CD4-positive, CD25-positive, alpha-beta regulatory T cell (primary cell): Measurements from ENCODE around the gene NUP93. TPM values are rescaled to one million over a fixed set of nuclear protein-coding genes. Genes with fewer than 3 reads are reported as not detected.
A peak's percentile ranks its signal among the peaks of the same experiment; 100 is the strongest.
"Not testable (repeated sequence)": the region's sequence is repeated elsewhere in the genome, so short reads cannot be mapped to it uniquely, and the experiment has no call there.

Source experiments
- ATAC-seq, 2 donors: fragments of 150-1000 bp; cut with Tn5 transposase; one replicate each; pipeline ENCODE4 v1.10.0; 2021; ENCODE audit warnings: low read depth in 2 of 2, moderate number of reproducible peaks in 2 of 2, moderate library complexity in 1 of 2
- DNase-seq, 3 donors: peaks; one replicate each; pipeline versions ENCODE4 v3.0.0 to v3.0.0-alpha.2; 2012 to 2022; ENCODE audit warnings: mixed read lengths in 1 of 3
- H3K27ac ChIP-seq: one replicate; pipeline ENCODE4 v1.7.0; 2013; ENCODE audit warnings: mild to moderate bottlenecking, low read length; ENCODE audit not compliant: insufficient read depth, poor library complexity, severe bottlenecking
- H3K27me3 ChIP-seq: one replicate; pipeline ENCODE4 v1.7.0; 2013; ENCODE audit warnings: low read length; ENCODE audit not compliant: control insufficient read depth, insufficient read depth
- H3K36me3 ChIP-seq: one replicate; pipeline ENCODE4 v1.7.0; 2013; ENCODE audit warnings: mild to moderate bottlenecking, low read length, moderate library complexity; ENCODE audit not compliant: control insufficient read depth, insufficient read depth
- H3K4me1 ChIP-seq: 2 replicates; pipeline ENCODE4 v1.7.0; 2013; ENCODE audit warnings: mild to moderate bottlenecking, low read length; ENCODE audit not compliant: insufficient read depth, control insufficient read depth, poor library complexity, severe bottlenecking
- H3K4me3 ChIP-seq: one replicate; pipeline ENCODE4 v1.7.0; 2013; ENCODE audit warnings: low read depth, mild to moderate bottlenecking, low read length, moderate library complexity
- H3K9me3 ChIP-seq, 2 experiments: 1 replicate in 1 of 2; 2 replicates in 1 of 2; pipeline ENCODE4 v1.7.0; 2013; ENCODE audit warnings: low read length in 2 of 2, mild to moderate bottlenecking in 1 of 2, moderate library complexity in 1 of 2; ENCODE audit not compliant: control insufficient read depth in 2 of 2
- H3K27ac Mint-ChIP-seq, 3 donors: one replicate each; pipeline ENCODE4 v1.8.0; 2020 to 2022; ENCODE audit warnings: mild to moderate bottlenecking in 3 of 3, mixed read lengths in 3 of 3, moderate library complexity in 2 of 3
- H3K27me3 Mint-ChIP-seq: one replicate; pipeline ENCODE4 v1.8.0; 2022; ENCODE audit warnings: mild to moderate bottlenecking, mixed read lengths
- H3K36me3 Mint-ChIP-seq: one replicate; pipeline ENCODE4 v1.8.0; 2020; ENCODE audit warnings: mixed read lengths
- H3K4me1 Mint-ChIP-seq, 4 donors: one replicate each; pipeline ENCODE4 v1.8.0; 2020 to 2022; ENCODE audit warnings: mixed read lengths in 4 of 4, mild to moderate bottlenecking in 1 of 4
- H3K4me3 Mint-ChIP-seq, 4 donors: one replicate each; pipeline ENCODE4 v1.8.0; 2020 to 2022; ENCODE audit warnings: mild to moderate bottlenecking in 4 of 4, mixed read lengths in 4 of 4, moderate library complexity in 3 of 4
- H3K9me3 Mint-ChIP-seq, 7 donors: one replicate each; pipeline ENCODE4 v1.8.0; 2020 to 2022; ENCODE audit warnings: mixed read lengths in 7 of 7, mild to moderate bottlenecking in 3 of 7, moderate library complexity in 2 of 7
- polyA plus RNA-seq, 4 donors: library from polyadenylated mRNA; unstranded; fragments of 300-500 nt; fragmentation: Illumina TruSeq; gene quantifications; one replicate each; pipeline ENCODE4 v1.2.3, GENCODE V29; 2021
- total RNA-seq: library from RNA; stranded (reverse); gene quantifications from one replicate; pipeline ENCODE4 v1.2.3, GENCODE V29; 2022

NUP93 gene
- total and polyA plus RNA-seq, 5 donors from 2014 or later: 55.0 to 92.7 (median 77.8) TPM

DNA sequence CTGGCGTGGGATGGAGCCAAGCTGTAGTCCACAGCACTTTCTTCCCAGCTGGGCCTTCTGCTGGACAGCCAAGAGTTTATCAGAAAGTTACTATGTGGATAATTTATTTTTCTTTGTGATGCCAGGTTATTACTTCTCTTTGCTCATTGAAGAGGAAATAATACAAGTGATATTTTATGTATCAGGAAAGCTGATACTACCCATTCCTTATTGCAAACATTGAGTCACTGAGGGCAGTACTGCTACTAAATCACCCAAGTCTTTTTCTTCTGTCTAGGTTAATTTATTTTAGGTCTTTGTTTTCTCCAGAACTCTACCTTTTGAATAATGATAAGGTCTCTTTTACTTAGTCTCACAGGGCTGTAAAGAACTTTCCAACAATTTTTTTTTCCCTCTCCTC, 8.3 kb downstream of the NUP93 start:
- Histone ChIP-seq H3K4me1 (peaks cover 4% of the 10 kb centered on the region), H3K27me3 (no peaks in the 10 kb centered on the region), H3K9me3 (no peaks in the 10 kb centered on the region), H3K27ac (no peak overlapping the region), H3K4me3 (no peak overlapping the region), H3K36me3 (no peaks in the 10 kb centered on the region)
- DNase-seq (no peak), ATAC-seq (no peak)
- H3K9me3 Mint-ChIP-seq: no peaks in the 10 kb centered on the region
- H3K4me1 Mint-ChIP-seq: peaks cover 10 to 27% (median 17%) of the 10 kb centered on the region in 4 donors
- H3K36me3 Mint-ChIP-seq: peaks cover 16% of the 10 kb centered on the region
- peaks cover 4% of the 10 kb centered on the region for H3K27me3 Mint-ChIP-seq
- no peak overlapping the region for H3K4me3 Mint-ChIP-seq
- H3K27ac Mint-ChIP-seq: no peak overlapping the region

DNA sequence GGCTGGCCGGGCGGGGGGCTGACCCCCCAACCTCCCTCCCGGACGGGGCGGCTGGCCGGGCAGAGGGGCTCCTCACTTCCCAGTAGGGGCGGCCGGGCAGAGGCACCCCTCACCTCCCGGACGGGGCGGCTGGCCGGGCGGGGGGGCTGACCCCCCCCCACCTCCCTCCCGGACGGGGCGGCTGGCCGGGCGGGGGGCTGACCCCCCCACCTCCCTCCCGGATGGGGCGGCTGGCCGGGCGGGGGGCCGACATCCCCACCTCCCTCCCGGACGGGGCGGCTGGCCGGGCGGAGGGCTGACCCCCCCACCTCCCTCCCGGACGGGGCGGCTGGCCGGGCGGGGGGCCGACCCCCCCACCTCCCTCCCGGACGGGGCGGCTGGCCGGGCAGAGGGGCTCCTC, 9.4 kb downstream of the NUP93 start:
- H3K9me3 ChIP-seq: not testable (repeated sequence)

DNA sequence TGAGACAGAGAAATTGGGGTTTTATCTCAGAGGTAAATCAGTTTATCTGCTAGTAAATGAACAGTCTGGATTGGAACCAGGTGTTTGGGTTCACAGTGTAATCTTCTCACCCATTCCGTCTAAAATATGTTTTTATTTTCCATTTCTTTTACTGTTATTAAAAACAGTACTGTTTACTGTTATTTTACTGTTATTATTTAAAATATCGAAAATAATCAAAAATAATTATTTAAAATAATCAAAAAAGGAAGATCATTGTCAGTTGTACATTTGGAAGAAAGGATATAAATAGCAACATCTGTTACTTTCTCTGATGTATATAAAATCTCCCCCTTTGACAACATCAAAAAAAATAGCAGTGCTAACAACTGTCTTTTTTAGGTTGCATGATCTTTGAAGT, 11.5 kb downstream of the NUP93 start:
- H3K36me3 Mint-ChIP-seq: peaks cover 16% of the 10 kb centered on the region
- peaks cover 19 to 41% (median 24%) of the 10 kb centered on the region in 4 donors for H3K4me1 Mint-ChIP-seq
- H3K4me3 Mint-ChIP-seq: no peak overlapping the region
- Histone ChIP-seq H3K27ac (no peak overlapping the region), H3K4me3 (no peak overlapping the region), H3K27me3 (no peaks in the 10 kb centered on the region), H3K9me3 (no peaks in the 10 kb centered on the region), H3K36me3 (no peaks in the 10 kb centered on the region), H3K4me1 (peaks cover 4% of the 10 kb centered on the region)
- H3K9me3 Mint-ChIP-seq: peaks cover 0 to 1% (median 0%) of the 10 kb centered on the region in 7 donors
- ATAC-seq: no peak
- DNase-seq: no peak
- peaks cover 4% of the 10 kb centered on the region for H3K27me3 Mint-ChIP-seq
- no peak overlapping the region for H3K27ac Mint-ChIP-seq

More for the DNA sequence above, 9.4 kb downstream of the NUP93 start:
- not testable (repeated sequence) for ATAC-seq, DNase-seq, H3K4me1 ChIP-seq, H3K36me3 ChIP-seq, H3K27ac Mint-ChIP-seq, H3K27me3 Mint-ChIP-seq, H3K4me3 Mint-ChIP-seq, H3K4me3 ChIP-seq, H3K9me3 Mint-ChIP-seq, H3K27ac ChIP-seq, H3K27me3 ChIP-seq
- peaks cover 12 to 33% (median 19%) of the 10 kb centered on the region in 4 donors for H3K4me1 Mint-ChIP-seq
- H3K36me3 Mint-ChIP-seq: peaks cover 16% of the 10 kb centered on the region

DNA sequence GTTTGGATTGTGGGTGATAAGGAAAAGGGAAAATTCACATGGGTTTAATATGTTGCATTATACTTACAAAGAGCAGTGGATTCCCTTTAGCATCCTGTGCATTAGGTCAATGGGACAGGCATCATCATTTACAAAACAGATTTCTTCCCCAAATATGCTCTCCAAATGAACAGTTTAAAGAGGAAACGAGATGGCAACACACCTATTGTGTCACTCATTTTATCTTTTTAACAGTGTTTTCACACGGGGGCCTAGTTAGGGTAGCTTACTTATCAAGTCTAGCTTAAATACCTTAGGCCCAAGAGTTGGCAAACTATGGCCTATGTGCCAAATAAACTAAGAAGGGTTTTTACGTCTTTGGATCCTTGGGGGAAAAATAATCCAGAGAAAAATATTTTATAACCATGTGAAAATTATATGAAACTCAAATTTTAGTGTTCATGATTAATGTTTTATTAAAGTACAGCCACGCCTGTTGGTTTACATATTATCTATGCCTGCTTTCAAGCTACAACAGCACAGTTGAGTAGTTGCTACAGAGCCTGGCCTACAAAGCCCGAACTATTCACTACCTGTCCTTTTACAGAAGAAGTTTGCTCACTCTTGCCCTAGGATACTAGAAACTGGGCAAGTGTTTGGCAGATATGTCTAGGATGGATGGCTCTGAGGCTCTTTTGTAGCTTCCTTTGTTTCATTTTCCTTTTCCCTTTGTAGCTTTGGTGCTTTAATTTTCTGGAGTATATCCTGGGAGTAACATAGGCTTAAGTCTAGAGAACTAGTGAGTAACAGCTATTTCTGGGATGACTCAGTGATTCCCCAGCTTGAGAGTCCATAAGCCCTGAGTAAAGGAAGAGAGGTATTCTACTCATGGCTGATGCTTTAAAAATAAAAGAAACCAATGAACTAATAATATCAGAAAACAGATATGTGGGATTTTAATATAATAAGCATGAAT, 12.4 kb downstream of the NUP93 start:
- H3K4me1 Mint-ChIP-seq: peaks cover 19 to 39% (median 26%) of the 10 kb centered on the region in 4 donors
- DNase-seq: no peak
- peaks cover 4% of the 10 kb centered on the region for H3K27me3 Mint-ChIP-seq

DNA sequence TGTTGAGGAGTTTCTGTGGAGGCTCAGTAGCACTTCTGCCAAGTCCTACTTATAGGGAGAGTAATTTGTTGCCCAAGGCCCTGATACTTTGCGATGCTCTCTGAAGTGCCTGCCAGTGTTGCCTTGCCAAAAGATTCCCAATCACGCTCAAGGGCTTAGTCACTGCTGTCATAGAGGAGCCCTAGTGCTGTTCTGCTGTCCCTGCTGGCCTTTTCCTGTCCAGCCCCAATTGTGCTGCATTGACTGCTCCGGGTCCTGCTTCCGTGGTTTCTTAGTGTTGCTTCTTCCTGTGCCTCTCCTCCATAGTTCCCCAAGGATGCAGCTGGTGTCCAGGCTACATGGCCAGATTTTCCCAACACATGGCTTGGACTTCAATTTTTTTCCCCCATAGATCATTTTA, 13.9 kb downstream of the NUP93 start:
- peak overlapping the region in 1 of 3 donors; percentile 27 for H3K27ac Mint-ChIP-seq

More for the DNA sequence above, 12.4 kb downstream of the NUP93 start:
- Histone ChIP-seq H3K4me3 (no peak overlapping the region), H3K36me3 (no peaks in the 10 kb centered on the region), H3K4me1 (peaks cover 4% of the 10 kb centered on the region), H3K27ac (no peak overlapping the region), H3K9me3 (no peaks in the 10 kb centered on the region), H3K27me3 (no peaks in the 10 kb centered on the region)
- no peak overlapping the region for H3K4me3 Mint-ChIP-seq
- peak overlapping the region in 1 of 3 donors; percentile 62 for H3K27ac Mint-ChIP-seq
- ATAC-seq: no peak
- peaks cover 0 to 1% (median 0%) of the 10 kb centered on the region in 7 donors for H3K9me3 Mint-ChIP-seq
- H3K36me3 Mint-ChIP-seq: peaks cover 13% of the 10 kb centered on the region

GRCh38 chr16:56744996-56745640, 15.2 kb downstream of the NUP93 start:
- H3K4me1 Mint-ChIP-seq: peaks cover 22 to 44% (median 28%) of the 10 kb centered on the region in 4 donors
- peaks cover 15% of the 10 kb centered on the region for H3K36me3 ChIP-seq
- H3K9me3 Mint-ChIP-seq: peaks cover 0 to 1% (median 0%) of the 10 kb centered on the region in 7 donors
- H3K36me3 Mint-ChIP-seq: peaks cover 18% of the 10 kb centered on the region
- H3K27ac Mint-ChIP-seq: peak overlapping the region in 1 of 3 donors; percentile 52
- no peaks in the 10 kb centered on the region for H3K4me1 ChIP-seq
- no peaks in the 10 kb centered on the region for H3K27me3 ChIP-seq
- H3K4me3 ChIP-seq: no peak overlapping the region
- H3K9me3 ChIP-seq: no peaks in the 10 kb centered on the region
- ATAC-seq: no peak
- no peaks in the 10 kb centered on the region for H3K27me3 Mint-ChIP-seq
- DNase-seq: no peak
- no peak overlapping the region for H3K27ac ChIP-seq
- H3K4me3 Mint-ChIP-seq: no peak overlapping the region

More for the DNA sequence above, 13.9 kb downstream of the NUP93 start:
- Histone ChIP-seq H3K27ac (no peak overlapping the region), H3K9me3 (no peaks in the 10 kb centered on the region), H3K4me3 (no peak overlapping the region), H3K4me1 (no peaks in the 10 kb centered on the region), H3K27me3 (no peaks in the 10 kb centered on the region), H3K36me3 (peaks cover 5% of the 10 kb centered on the region)
- Mint-ChIP-seq H3K27me3 (no peaks in the 10 kb centered on the region), H3K36me3 (peaks cover 8% of the 10 kb centered on the region), H3K4me3 (no peak overlapping the region), H3K9me3 (peaks cover 0 to 1% (median 0%) of the 10 kb centered on the region in 7 donors), H3K4me1 (peaks cover 16 to 34% (median 22%) of the 10 kb centered on the region in 4 donors)
- no peak for ATAC-seq
- DNase-seq: no peak

DNA sequence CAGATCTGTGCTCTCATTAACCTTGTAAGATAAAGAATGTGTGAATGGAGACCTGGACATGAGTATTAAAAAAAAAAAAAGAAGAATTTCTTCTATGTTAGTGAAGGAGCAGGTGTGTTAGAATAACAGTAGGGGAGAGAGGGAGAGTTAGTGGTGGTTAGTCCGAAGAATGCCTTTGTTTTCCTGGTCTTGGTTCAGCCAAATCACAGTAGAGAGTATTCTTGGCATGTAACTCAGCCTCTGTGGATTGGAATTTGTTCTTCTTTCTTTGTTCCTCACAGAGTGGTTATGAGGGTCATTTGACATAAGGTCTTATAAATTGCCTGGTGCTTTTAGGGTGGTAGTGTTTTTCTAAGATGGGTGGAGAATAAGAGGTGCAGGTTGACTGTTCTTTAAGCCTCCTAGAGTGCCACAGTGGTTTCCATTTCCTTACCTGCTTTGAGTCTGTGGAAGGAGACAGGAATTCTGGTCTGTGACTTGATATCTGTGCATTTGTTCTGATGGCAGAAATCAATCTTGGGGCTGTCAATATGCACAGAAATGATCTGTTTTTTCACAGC, 17.6 kb downstream of the NUP93 start:
- ATAC-seq (no peak), DNase-seq (no peak)
- peaks cover 24% of the 10 kb centered on the region for H3K36me3 ChIP-seq
- H3K9me3 Mint-ChIP-seq: peaks cover 0 to 1% (median 0%) of the 10 kb centered on the region in 7 donors
- H3K36me3 Mint-ChIP-seq: peaks cover 33% of the 10 kb centered on the region
- H3K27ac ChIP-seq: no peak overlapping the region
- H3K9me3 ChIP-seq: no peaks in the 10 kb centered on the region
- peak overlapping the region in 1 of 3 donors; percentile 17 for H3K27ac Mint-ChIP-seq
- H3K27me3 Mint-ChIP-seq: no peaks in the 10 kb centered on the region
- no peaks in the 10 kb centered on the region for H3K4me1 ChIP-seq
- no peaks in the 10 kb centered on the region for H3K27me3 ChIP-seq
- peaks cover 17 to 35% (median 22%) of the 10 kb centered on the region in 4 donors for H3K4me1 Mint-ChIP-seq
- no peak overlapping the region for H3K4me3 ChIP-seq
- H3K4me3 Mint-ChIP-seq: no peak overlapping the region
